HepG2 (cell line): ENCODE data around the gene ARPC1B. TPM values are rescaled to one million over a fixed set of nuclear protein-coding genes. Genes with fewer than 3 reads are reported as not detected.
A peak's percentile ranks its signal among the peaks of the same experiment; 100 is the strongest.

Experiments used
- ARHGAP35 ChIP-seq: sonication (generic); formaldehyde crosslinking; IDR thresholded peaks from 2 replicates; pipeline ENCODE4 v1.9.0; 2022; ENCODE audit warnings: mild to moderate bottlenecking, inconsistent platforms, moderate library complexity, missing genetic modification reagents, borderline replicate concordance
- BRF2 ChIP-seq: sonication (generic); formaldehyde crosslinking; IDR thresholded peaks from 2 replicates; pipeline ENCODE4 v1.8.1; 2022; ENCODE audit warnings: mild to moderate bottlenecking, missing genetic modification reagents
- CHCHD3 ChIP-seq: sonication (generic); formaldehyde crosslinking; IDR thresholded peaks from 2 replicates; pipeline ENCODE4 v1.8.0; 2022; ENCODE audit warnings: mild to moderate bottlenecking, missing genetic modification reagents, moderate library complexity
- DMAP1 ChIP-seq: IDR thresholded peaks from 2 replicates; pipeline ENCODE4 v1.6.1; 2016
- KMT2B ChIP-seq: IDR thresholded peaks from 2 replicates; pipeline ENCODE4 v1.6.1; 2016; ENCODE audit warnings: missing genetic modification reagents, missing compliant biosample characterization
- LRRFIP1 ChIP-seq: sonication (generic); formaldehyde crosslinking; conservative IDR thresholded peaks from 2 replicates; pipeline ENCODE4 v1.4.0; 2020; ENCODE audit warnings: missing genetic modification reagents
- MAFK ChIP-seq, 2 experiments: IDR thresholded peaks in 1 of 2; conservative IDR thresholded peaks in 1 of 2; 2 replicates each; pipeline ENCODE4 v1.6.1; 2011; ENCODE audit warnings: improper control_type of control experiment in 2 of 2, low read length in 2 of 2
- MNT ChIP-seq: fragments of 450-650 bp; IDR thresholded peaks from 2 replicates; pipeline ENCODE4 v1.6.1; 2016
- MXI1 ChIP-seq: IDR thresholded peaks from 3 replicates; pipeline ENCODE4 v1.6.1; 2012; ENCODE audit warnings: low read depth, low read length, inconsistent platforms, borderline replicate concordance
- NR2F2 ChIP-seq: IDR thresholded peaks from 2 replicates; pipeline ENCODE4 v1.6.1; 2012; ENCODE audit warnings: low read depth, inconsistent platforms, borderline replicate concordance
- SALL2 ChIP-seq: sonication (generic); formaldehyde crosslinking; IDR thresholded peaks from 2 replicates; pipeline ENCODE4 v1.8.1; 2023; ENCODE audit warnings: mild to moderate bottlenecking, missing genetic modification reagents, inconsistent platforms
- THAP8 ChIP-seq: sonication (generic); formaldehyde crosslinking; IDR thresholded peaks from 2 replicates; pipeline ENCODE4 v1.5.1; 2020; ENCODE audit warnings: missing genetic modification reagents, mild to moderate bottlenecking, borderline replicate concordance
- ZBTB4 ChIP-seq: sonication (generic); formaldehyde crosslinking; IDR thresholded peaks from 2 replicates; pipeline ENCODE4 v1.4.0; 2020; ENCODE audit warnings: missing genetic modification reagents, mild to moderate bottlenecking, borderline replicate concordance
- ZKSCAN1 ChIP-seq: fragments of 150-350 bp; IDR thresholded peaks from 2 replicates; pipeline ENCODE4 v1.6.1; 2014; ENCODE audit warnings: low read length
- ZNF335 ChIP-seq: sonication (generic); formaldehyde crosslinking; IDR thresholded peaks from 2 replicates; pipeline ENCODE4 v1.4.0; 2020; ENCODE audit warnings: missing genetic modification reagents
- ZNF382 ChIP-seq: sonication (generic); formaldehyde crosslinking; IDR thresholded peaks from 2 replicates; pipeline ENCODE4 v1.5.0; 2020; ENCODE audit warnings: missing genetic modification reagents, mild to moderate bottlenecking, borderline replicate concordance
- ZNF460 ChIP-seq: sonication (generic); formaldehyde crosslinking; IDR thresholded peaks from 2 replicates; pipeline ENCODE4 v1.5.1; 2020; ENCODE audit warnings: missing genetic modification reagents, mild to moderate bottlenecking, borderline replicate concordance
- ZNF839 ChIP-seq: sonication (generic); formaldehyde crosslinking; IDR thresholded peaks from 2 replicates; pipeline ENCODE4 v1.4.0; 2020; ENCODE audit warnings: missing genetic modification reagents, mild to moderate bottlenecking, borderline replicate concordance
- ZSCAN22 ChIP-seq: sonication (generic); formaldehyde crosslinking; IDR thresholded peaks from 2 replicates; pipeline ENCODE4 v1.4.0; 2020; ENCODE audit warnings: mild to moderate bottlenecking, missing genetic modification reagents
- polyA plus RNA-seq, 8 experiments: library from polyadenylated mRNA; depleted of rRNA in 3 of 8; stranded (reverse) in 7 of 8; unstranded in 1 of 8; fragments of >200 nt; fragmentation: Illumina TruSeq in 4 of 8; extraction: Trizol in 4 of 8; gene quantifications; 2 replicates each; pipeline versions ENCODE4 v1.2.1 to v1.2.3, GENCODE V29; 2011 to 2016; ENCODE audit warnings: low read depth in 4 of 8, missing spikeins in 1 of 8, mixed read lengths in 1 of 8; ENCODE audit not compliant: insufficient read depth in 1 of 8
- total RNA-seq, 5 experiments: library from RNA; depleted of rRNA; stranded (reverse); fragments of >200 nt; fragmentation: Illumina TruSeq; extraction: Trizol; gene quantifications; 2 replicates each; pipeline ENCODE4 v1.2.3, GENCODE V29; 2016; ENCODE audit warnings: low read depth in 1 of 5

ARPC1B gene
- total and polyA plus RNA-seq, 2 of the 13 experiments (the other 11 are each of a cell fraction or from before 2014, with no cell fraction given): 72.9 to 89.1 TPM

GRCh38 chr7:99374111-99375064, at the start of gene ARPC1B (continued):
- 0 out of 2 replicates have a peak, but pooled peaks have one; percentile 65 for TF ChIP-seq THAP8 (CRISPR knock-in tag)
- no peak for TF ChIP-seq ZNF335 (CRISPR knock-in tag)
- no peak for TF ChIP-seq KMT2B
- TF ChIP-seq ZNF839 (CRISPR knock-in tag): no peak
- no peak for TF ChIP-seq ZSCAN22 (CRISPR knock-in tag)
- peak; percentile 29; the same call in 1 of the 2 replicates for TF ChIP-seq ARHGAP35 (CRISPR knock-in tag)
- no peak for TF ChIP-seq ZNF460 (CRISPR knock-in tag)
- TF ChIP-seq MXI1: peak; percentile 51; the same call in 1 of the 3 replicates
- TF ChIP-seq NR2F2: no peak
- TF ChIP-seq ZNF382 (CRISPR knock-in tag): no peak
- no peak for TF ChIP-seq LRRFIP1
- no peak for TF ChIP-seq MNT
- TF ChIP-seq ZKSCAN1: no peak
- peak; percentile 9; the same call in 1 of the 2 replicates for TF ChIP-seq SALL2
- peak; percentile 48 for TF ChIP-seq DMAP1 (CRISPR knock-in tag)
- no peak for TF ChIP-seq BRF2
- TF ChIP-seq MAFK (conservative IDR thresholded peaks at IDR 0.05 in 1 of 2, IDR thresholded peaks at IDR 0.05 in 1 of 2; ENCODE audit: low read length in 2 of 2): no peak
- TF ChIP-seq ZBTB4 (CRISPR knock-in tag): no peak
- TF ChIP-seq CHCHD3: 0 out of 2 replicates have a peak, but pooled peaks have one; percentile 39
